Activated naive CD8-positive, alpha-beta T cell treated with anti-CD3 and anti-CD28 coated beads, Interleukin-2, amount 10 ng/mL, durations not matched to agents 7 days and 5 days (primary cell): ENCODE results near the gene ESPN. TPM values are rescaled to one million over a fixed set of nuclear protein-coding genes. Genes with fewer than 3 reads are reported as not detected.

Source experiments
- ATAC-seq: fragments of 150-1000 bp; cut with Tn5 transposase; one replicate; pipeline ENCODE4 v1.10.0; 2021; ENCODE audit warnings: low read depth, moderate library complexity
- POLR2A ChIA-PET: fragments of 350-600 bp; sonication (Branson Sonifier 250); formaldehyde crosslinking; loops from one replicate; lab custom pipeline; 2021; ENCODE audit warnings: antibody characterized with exemption; lab: Charles Lee
- DNase-seq: peaks from one replicate; pipeline ENCODE4 v3.0.0; 2021
- H3K27ac Mint-ChIP-seq: one replicate; pipeline ENCODE4 v1.8.0; 2022; ENCODE audit warnings: mild to moderate bottlenecking, mixed read lengths
- H3K27me3 Mint-ChIP-seq: one replicate; pipeline ENCODE4 v1.8.0; 2022; ENCODE audit warnings: mild to moderate bottlenecking, moderate library complexity, mixed read lengths
- H3K36me3 Mint-ChIP-seq: one replicate; pipeline ENCODE4 v1.8.0; 2021; ENCODE audit warnings: mild to moderate bottlenecking, mixed read lengths
- H3K4me1 Mint-ChIP-seq: one replicate; pipeline ENCODE4 v1.8.0; 2021; ENCODE audit warnings: mixed read lengths
- H3K4me3 Mint-ChIP-seq: one replicate; pipeline ENCODE4 v1.8.0; 2022; ENCODE audit warnings: mild to moderate bottlenecking, moderate library complexity, mixed read lengths
- H3K9me3 Mint-ChIP-seq: one replicate; pipeline ENCODE4 v1.8.0; 2021; ENCODE audit warnings: mixed read lengths
- total RNA-seq, 2 experiments: library from RNA; stranded (reverse); gene quantifications; one replicate each; pipeline ENCODE4 v1.2.3, GENCODE V29; 2021

ESPN gene
- total RNA-seq, 2 experiments from 2014 or later, result 1.7 to 2.6 TPM

DNA sequence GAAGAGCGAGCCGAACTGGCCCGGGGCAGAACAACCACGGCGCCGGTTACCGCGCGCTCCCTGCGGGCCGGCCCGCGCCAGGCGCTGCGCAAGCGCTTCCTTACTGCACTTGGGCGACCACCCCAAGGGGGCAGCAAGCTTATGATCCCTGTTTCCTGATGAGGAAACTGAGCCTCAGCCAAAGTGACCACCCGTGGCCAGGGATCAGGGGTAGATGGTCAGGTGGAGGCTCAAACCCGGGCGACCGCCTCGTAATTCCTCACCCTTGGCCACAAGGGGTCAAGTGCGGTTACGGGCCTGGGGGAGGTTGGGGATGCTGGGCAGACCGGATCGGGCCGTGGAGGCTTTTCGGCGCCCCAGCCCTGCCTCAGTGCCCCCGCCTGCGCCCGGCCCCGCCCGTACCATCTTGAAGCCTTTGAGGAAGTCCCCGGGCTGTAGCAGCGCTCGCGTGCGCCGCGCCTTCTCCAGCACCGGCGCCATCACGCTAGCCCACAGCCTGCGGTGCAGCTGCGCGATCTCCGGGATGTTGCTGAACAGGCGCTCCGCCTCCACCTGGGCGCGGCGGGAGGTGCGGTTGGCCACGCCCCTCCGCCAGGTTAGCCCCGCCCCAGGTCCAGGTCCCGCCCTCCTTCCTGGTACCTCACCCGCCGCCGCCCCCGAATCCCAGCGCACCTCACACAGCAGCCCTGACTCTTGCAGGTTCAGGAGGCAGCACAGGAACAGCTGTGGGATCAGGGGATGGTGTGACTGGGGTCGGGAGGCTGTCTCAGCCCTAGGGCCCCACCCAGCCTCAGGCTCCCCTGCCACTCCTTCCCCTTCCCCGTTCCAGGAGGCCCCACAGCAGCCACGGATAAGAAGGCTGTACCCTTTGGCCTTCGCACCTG is 46.8 kb downstream of the ESPN start:
- no peaks in the 10 kb centered on the region for H3K36me3 Mint-ChIP-seq
- no peaks in the 10 kb centered on the region for H3K9me3 Mint-ChIP-seq
- no peak for DNase-seq
- H3K4me1 Mint-ChIP-seq, result peaks cover 5% of the 10 kb centered on the region
- no peak overlapping the region for H3K27ac Mint-ChIP-seq
- no peak overlapping the region for H3K4me3 Mint-ChIP-seq
- H3K27me3 Mint-ChIP-seq, result no peaks in the 10 kb centered on the region
- ATAC-seq, result no peak
- POLR2A ChIA-PET, result interaction anchor here (0.6 to 0.8 kb wide), 2 partner anchors 12 to 14 kb away, joined by 3 read pairs; no protein-coding TSS in a partner anchor

DNA sequence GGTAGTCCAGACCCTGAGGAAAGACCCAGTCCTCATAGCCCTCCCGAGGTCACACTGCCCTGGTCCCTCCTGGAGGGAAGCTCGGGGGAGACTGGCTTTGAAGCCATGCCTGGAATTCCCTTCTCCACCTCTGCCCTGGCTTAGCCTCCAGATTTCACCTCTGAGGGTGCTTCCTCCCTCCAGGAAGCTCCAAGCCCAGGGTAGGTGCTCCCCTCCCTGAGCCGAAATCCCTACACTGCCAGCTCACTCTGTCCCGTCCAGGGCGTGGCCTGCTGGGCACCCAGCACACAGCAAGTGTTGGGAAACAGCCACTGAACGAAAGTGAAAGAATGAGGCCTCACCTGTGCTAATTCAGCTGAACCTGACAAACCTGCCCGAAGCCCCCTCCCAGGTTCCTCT is 47.4 kb downstream of the ESPN start:
- Mint-ChIP-seq H3K27me3 (no peaks in the 10 kb centered on the region), H3K4me1 (peaks cover 3% of the 10 kb centered on the region), H3K27ac (no peak overlapping the region), H3K4me3 (no peak overlapping the region), H3K36me3 (no peaks in the 10 kb centered on the region), H3K9me3 (no peaks in the 10 kb centered on the region)
- POLR2A ChIA-PET, result interaction anchor here (0.5 to 0.8 kb wide), 3 partner anchors 12 to 40 kb away, joined by 3 read pairs; no protein-coding TSS in a partner anchor
- DNase-seq, result no peak
- ATAC-seq, result no peak

DNA sequence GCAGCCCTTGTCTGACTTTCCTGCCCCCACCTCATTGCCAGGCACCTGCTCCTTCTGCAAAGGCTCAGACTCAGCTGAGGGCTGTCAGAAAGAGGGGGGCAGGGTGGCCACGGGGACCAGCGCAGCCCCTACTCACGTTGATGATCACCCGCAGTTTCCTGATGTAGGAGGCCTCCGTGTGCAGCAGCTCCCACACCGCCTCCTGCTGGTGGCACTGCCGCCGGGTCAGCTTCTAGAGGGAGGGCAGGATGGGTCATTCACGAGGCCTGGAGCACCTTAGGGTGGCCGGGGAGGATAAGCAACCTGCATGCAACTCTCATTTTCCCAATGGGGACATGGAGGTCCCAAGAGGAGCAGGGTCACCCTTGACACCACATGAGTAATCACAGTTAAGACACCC is 47.8 kb downstream of the ESPN start:
- POLR2A ChIA-PET, result interaction anchor here (0.5 to 0.8 kb wide), 3 partner anchors 13 to 41 kb away, joined by 3 read pairs; no protein-coding TSS in a partner anchor
- DNase-seq, result no peak
- Mint-ChIP-seq H3K4me3 (no peak overlapping the region), H3K4me1 (peaks cover 3% of the 10 kb centered on the region), H3K27ac (no peak overlapping the region), H3K27me3 (no peaks in the 10 kb centered on the region), H3K9me3 (no peaks in the 10 kb centered on the region), H3K36me3 (no peaks in the 10 kb centered on the region)
- ATAC-seq, result no peak

DNA sequence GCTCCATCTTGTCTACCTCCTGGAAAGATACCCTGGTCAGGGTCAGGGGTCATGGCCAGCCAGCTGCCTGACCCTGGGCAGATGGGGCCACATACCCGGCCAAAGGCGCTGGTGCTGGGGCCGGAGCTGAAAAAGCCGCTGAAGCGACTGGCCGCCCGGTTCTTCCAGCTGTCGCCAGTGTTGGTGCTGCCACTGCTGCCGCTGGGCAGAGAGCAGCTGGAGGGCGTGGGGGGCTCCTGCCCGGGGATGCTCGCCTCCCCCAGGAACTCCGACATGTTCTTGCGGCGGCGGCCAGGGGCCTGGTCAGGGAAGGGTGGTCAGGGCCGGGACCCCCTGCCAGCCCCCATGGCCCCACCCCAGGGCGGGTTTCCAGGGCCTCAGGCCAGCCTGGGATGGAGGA is 48.6 kb downstream of the ESPN start:
- no peak for DNase-seq

DNA sequence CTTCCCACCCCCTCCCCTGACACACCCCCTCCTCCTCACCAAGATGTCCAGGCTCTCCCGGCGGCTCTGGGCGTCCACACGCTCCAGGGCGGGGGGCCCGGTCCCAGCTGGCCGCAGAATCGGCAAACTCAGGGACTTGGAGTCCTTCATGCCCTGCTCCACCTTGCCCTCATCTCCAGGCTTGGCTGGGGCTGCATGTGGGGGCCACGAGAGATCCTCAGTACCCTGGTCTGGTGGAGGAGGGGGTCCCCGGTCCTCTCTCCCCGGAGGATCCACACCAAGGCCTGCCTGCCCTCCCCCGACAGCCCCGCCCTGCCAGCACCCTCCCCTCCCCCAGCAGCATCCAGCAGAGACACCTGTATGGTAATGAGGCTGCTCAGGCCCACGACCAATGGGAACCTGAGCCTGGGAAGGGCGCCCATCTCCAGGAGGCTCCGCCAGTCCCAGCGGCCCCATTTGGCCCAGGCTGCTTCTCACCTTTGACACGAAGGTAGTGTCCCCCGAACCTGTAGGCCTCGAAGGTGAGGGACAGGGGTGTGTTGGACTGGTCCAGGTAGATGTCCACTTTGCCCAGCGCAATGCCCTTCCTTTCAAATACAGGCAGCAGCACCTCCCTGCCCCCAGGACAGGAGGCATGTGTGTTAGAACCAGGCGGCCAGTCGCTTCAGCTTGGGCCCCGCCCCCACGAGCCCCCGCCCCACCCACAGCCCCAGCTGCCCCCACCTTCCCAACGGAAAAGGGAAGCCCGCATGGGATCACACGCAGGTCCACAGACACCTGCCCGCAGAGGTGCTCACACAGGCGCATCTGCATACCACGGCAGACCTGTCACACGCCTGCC is 49.6 kb downstream of the ESPN start:
- H3K36me3 Mint-ChIP-seq, result no peaks in the 10 kb centered on the region
- ATAC-seq, result no peak
- no peak overlapping the region for H3K27ac Mint-ChIP-seq

More for the DNA sequence above, 48.6 kb downstream of the ESPN start:
- Mint-ChIP-seq H3K36me3 (no peaks in the 10 kb centered on the region), H3K27me3 (peaks cover 2% of the 10 kb centered on the region), H3K9me3 (no peaks in the 10 kb centered on the region), H3K4me1 (peaks cover 3% of the 10 kb centered on the region), H3K4me3 (no peak overlapping the region), H3K27ac (no peak overlapping the region)
- ATAC-seq, result no peak
- POLR2A ChIA-PET, result interaction anchor here (0.7 kb wide), 1 partner anchor 50 kb away, joined by 3 read pairs; no protein-coding TSS in a partner anchor

DNA sequence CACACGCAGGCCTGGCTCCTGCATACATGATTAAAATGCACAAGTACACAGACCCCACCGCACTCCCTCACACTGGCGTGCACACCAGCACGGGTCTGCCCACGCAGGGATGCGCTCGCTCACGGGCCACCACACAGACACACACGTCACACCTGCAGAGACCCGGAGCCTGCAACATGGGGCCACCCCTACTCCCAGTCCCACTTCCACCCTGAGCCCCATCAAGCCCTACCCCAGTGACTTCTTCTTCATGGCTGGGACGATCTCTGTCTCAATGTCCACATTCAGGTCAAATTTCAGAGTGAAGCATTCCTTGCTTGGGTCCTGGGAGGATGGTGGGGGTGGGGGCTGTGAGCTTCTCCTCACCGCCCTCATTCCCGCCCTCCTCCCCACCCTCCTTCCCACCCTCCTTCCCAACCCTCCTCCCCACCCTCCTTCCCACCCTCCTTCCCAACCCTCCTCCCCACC is 50.3 kb downstream of the ESPN start:
- Mint-ChIP-seq H3K27me3 (peaks cover 2% of the 10 kb centered on the region), H3K36me3 (no peaks in the 10 kb centered on the region), H3K4me3 (no peak overlapping the region), H3K27ac (no peak overlapping the region), H3K9me3 (no peaks in the 10 kb centered on the region), H3K4me1 (peaks cover 3% of the 10 kb centered on the region)
- POLR2A ChIA-PET, result no interaction called here
- no peak for DNase-seq
- ATAC-seq, result no peak

More for the DNA sequence above, 49.6 kb downstream of the ESPN start:
- no peak overlapping the region for H3K4me3 Mint-ChIP-seq
- peaks cover 3% of the 10 kb centered on the region for H3K4me1 Mint-ChIP-seq
- POLR2A ChIA-PET, result no interaction called here
- no peak for DNase-seq
- no peaks in the 10 kb centered on the region for H3K9me3 Mint-ChIP-seq
- H3K27me3 Mint-ChIP-seq, result peaks cover 2% of the 10 kb centered on the region

DNA sequence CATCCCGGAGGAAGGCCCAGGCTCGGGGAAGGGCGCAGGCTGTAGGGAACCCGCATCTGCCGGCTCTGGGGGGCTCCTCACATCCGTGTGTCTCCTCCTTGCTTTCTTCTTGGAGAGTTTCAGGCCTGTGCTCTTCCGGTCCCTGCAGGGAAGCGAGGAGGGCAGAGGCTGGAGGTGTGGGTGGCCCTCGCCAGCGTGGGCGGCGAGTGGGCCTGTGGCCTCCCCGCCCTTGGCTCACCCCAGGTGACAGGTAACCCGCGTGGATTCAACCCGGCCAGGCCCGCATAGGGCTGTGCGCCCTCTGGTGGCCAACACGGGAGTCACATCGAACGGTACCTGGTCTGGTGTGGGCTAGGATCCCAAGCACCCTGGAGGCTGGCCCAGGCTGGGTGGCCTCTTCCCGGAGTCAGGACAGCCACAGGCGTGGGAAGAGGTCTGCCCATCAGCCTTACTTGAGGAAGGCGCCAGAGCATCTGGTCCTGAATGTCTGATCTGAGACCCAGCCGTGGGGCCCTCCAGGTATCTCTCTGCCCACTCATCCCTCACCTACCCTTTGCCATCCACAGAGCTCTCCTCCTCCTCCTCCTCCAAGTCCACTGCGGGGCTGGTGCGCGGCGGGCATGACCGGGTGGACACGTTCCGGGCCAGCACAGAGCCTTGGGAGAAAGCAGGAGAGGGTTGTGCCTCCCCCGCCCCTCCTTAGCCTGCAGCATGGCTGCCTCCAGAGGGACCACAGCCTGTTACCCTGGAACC is 51.0 kb downstream of the ESPN start:
- Mint-ChIP-seq H3K27me3 (peaks cover 2% of the 10 kb centered on the region), H3K4me3 (no peak overlapping the region), H3K4me1 (peaks cover 3% of the 10 kb centered on the region), H3K36me3 (no peaks in the 10 kb centered on the region), H3K27ac (no peak overlapping the region), H3K9me3 (no peaks in the 10 kb centered on the region)
- DNase-seq, result peak; percentile 85
- POLR2A ChIA-PET, result interaction anchor here (0.6 kb wide), 1 partner anchor 181 kb away, joined by 3 read pairs; no protein-coding TSS in a partner anchor
- ATAC-seq, result peak; percentile 86

DNA sequence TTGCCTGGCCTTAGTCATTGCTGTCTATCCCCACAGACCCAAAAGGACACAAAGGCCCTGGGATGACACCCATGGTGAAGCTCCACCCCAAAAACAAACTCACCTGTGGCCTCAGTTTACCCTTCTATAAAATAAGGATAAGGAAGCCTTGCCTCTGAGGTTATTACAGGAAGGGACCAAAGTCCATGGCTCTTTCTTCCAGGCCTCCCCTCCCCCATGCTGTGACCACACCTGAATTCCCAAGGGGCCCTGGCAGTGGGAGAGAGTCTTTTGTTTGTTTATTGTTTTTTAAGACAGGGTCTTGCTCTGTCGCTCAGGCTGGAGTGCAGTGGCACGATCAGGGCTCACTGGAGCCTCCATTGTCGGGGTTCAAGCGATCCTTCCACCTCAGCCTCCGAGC is 51.9 kb downstream of the ESPN start:
- peaks cover 3% of the 10 kb centered on the region for H3K4me1 Mint-ChIP-seq
- POLR2A ChIA-PET, result interaction anchor here (1.0 kb wide), 1 partner anchor 27 kb away, joined by 3 read pairs; no protein-coding TSS in a partner anchor
- H3K9me3 Mint-ChIP-seq, result no peaks in the 10 kb centered on the region

DNA sequence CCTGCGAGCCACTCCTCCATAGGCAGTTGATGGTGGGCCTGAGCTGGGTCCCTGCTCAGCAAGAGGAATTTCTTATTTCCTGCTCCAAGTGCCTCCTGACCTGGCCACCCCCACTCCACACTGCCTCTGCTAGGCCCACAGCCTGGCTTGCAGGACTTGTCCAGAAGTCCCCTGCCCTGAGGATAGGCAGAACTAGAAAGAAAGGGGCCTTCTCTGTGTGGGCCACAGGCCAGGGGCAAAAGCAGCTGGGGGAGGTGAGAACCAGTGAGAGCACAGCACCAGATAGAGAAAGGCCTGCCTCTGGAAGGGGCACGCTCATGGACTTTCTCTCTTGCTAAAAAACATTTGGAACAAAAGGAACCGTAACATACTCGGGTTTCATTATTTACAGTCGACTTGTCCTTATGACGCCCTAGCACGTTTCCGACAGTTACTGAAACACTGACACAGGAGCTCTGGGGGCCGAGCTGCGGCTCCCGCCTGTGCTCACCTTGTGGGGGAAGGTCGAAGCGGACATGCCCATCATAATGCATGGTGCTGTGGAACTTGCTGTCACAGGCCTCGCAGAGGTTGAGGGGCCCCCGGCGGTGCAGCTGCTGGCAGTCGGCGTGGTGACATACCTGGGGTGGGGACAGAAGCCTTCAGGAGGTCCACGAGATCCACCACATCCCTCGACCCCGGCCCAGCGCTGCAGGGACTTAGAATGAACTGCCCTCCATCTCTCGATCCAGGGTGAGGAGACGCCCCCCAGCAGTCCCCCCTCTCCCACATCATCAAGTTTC is 52.7 kb downstream of the ESPN start:
- DNase-seq (no peak), ATAC-seq (no peak)
- Mint-ChIP-seq H3K4me1 (peaks cover 3% of the 10 kb centered on the region), H3K9me3 (no peaks in the 10 kb centered on the region), H3K27me3 (peaks cover 2% of the 10 kb centered on the region), H3K27ac (no peak overlapping the region), H3K4me3 (no peak overlapping the region), H3K36me3 (no peaks in the 10 kb centered on the region)
- POLR2A ChIA-PET, result interaction anchor here (1.0 kb wide), 1 partner anchor 26 kb away, joined by 3 read pairs; no protein-coding TSS in a partner anchor

More for the DNA sequence above, 51.9 kb downstream of the ESPN start:
- Mint-ChIP-seq H3K27me3 (peaks cover 2% of the 10 kb centered on the region), H3K4me3 (no peak overlapping the region), H3K36me3 (no peaks in the 10 kb centered on the region), H3K27ac (no peak overlapping the region)
- ATAC-seq (no peak), DNase-seq (no peak)

DNA sequence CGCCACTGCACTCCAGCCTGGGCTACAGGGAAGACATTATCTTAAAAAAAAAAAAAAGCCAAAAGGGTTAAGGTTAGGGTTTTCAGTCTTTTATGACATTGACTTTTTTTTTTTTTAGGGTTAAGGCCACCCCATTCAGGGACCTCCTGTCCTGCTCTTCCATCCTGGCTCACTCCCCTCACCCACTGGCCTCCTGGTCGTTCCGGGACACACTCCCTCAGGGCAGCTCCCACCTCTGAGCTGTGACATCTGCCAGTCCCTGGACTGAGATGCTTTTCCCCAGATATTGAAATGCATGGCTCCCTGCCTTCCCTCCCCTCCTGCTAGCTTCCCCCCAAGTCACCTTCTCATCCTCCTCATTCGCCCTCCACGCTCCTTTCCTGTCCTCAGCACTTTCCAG is 57.2 kb downstream of the ESPN start:
- Mint-ChIP-seq H3K27ac (no peak overlapping the region), H3K4me1 (peaks cover 7% of the 10 kb centered on the region), H3K9me3 (no peaks in the 10 kb centered on the region), H3K4me3 (no peak overlapping the region), H3K27me3 (peaks cover 21% of the 10 kb centered on the region), H3K36me3 (no peaks in the 10 kb centered on the region)
- DNase-seq (no peak), ATAC-seq (no peak)
- POLR2A ChIA-PET, result no interaction called here

DNA sequence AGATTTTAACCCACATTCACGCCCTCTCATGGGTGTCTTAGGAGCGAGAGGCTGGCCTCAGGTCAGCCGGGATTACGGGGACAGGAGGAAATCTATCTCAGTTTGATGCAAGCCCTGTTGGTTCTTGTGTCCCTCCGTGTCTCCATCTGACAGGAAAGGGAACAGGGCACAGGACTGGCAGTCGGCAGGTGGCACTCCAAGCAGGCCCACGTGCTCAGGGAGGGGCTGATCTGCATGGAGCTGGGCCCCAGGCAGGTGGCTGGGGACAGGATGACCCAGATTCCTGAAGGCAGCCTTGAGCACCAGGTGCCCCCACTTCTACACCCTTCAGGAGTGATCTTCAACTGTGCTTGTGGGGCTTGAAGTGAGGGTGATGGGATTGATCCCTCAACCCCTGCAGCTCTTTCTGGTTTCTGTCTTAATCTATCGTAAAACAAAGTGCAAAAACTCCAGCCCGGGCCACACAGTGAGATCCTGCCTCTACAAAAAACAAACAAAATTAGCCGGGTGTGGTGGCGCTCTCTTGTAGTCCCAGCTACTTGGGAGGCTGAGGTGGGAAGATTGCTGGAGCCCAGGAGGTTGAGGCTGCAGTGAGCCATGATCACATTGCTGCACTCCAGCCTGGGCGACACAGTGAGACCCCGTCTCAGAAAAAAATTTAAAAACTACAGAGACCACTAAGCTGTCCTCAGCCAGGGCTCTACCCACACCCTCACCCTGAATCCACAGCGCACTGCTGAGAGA is 58.6 kb downstream of the ESPN start:
- DNase-seq, result no peak
- Mint-ChIP-seq H3K9me3 (no peaks in the 10 kb centered on the region), H3K27ac (no peak overlapping the region), H3K4me3 (no peak overlapping the region), H3K27me3 (peaks cover 28% of the 10 kb centered on the region), H3K4me1 (peaks cover 7% of the 10 kb centered on the region), H3K36me3 (no peaks in the 10 kb centered on the region)
- POLR2A ChIA-PET, result no interaction called here
- ATAC-seq, result no peak
